ENCODE measurements around the gene ST14. TPM values are rescaled to one million over a fixed set of nuclear protein-coding genes. Genes with fewer than 3 reads are reported as not detected.

Gene ST14
- total and polyA plus RNA-seq, 2 donors (not counting 1 experiment from before 2014, with no cell fraction given): 36.2 to 52.2 TPM

- Mint-ChIP-seq H3K9me3 (ENCODE audit: insufficient read depth) (no peaks in the 10 kb centered on the region), H3K4me3 (no peak overlapping the region), H3K4me1 (no peaks in the 10 kb centered on the region), H3K27ac (no peak overlapping the region), H3K27me3 (no peaks in the 10 kb centered on the region)
- no peak overlapping the region for H3K9ac ChIP-seq (ENCODE audit: low read length)
- DNase-seq: no peak
- no peaks in the 10 kb centered on the region for H3K4me1 ChIP-seq (ENCODE audit: control insufficient read depth in 2 of 2, insufficient read depth in 2 of 2, low read length in 2 of 2)
- H4K20me1 ChIP-seq (ENCODE audit: control insufficient read depth, insufficient read depth, low read length, poor library complexity, severe bottlenecking): peaks cover 36% of the 10 kb centered on the region
- H2AFZ ChIP-seq (ENCODE audit: insufficient read depth, low read depth, low read length, poor library complexity, severe bottlenecking): no peak overlapping the region
- peaks cover 5 to 63% of the 10 kb centered on the region in 2 experiments for H3K36me3 ChIP-seq (replicated peaks in 1 of 2; ENCODE audit: control extremely low read depth in 1 of 2, control insufficient read depth in 1 of 2, extremely low read depth in 1 of 2, insufficient read depth in 2 of 2, low read length in 1 of 2)
- H3K4me2 ChIP-seq (replicated peaks; ENCODE audit: low read depth, low read length, poor library complexity, severe bottlenecking): no peak overlapping the region
- POLR2A ChIA-PET: interaction anchor here (1.2 kb wide), 1 partner anchor 19 kb away, joined by 3 read pairs; no protein-coding TSS in a partner anchor
- 100% methylated on average over 2 of the region's 13 CpGs for WGBS (ENCODE audit: insufficient coverage)
- CTCF ChIA-PET: interaction anchor here (0.8 to 0.9 kb wide), 2 partner anchors 74 to 216 kb away, joined by 3 to 4 read pairs; no protein-coding TSS in a partner anchor
- H3K4me3 ChIP-seq (ENCODE audit: control extremely low read depth in 1 of 5, extremely low read depth in 1 of 5, insufficient read depth in 1 of 5, low read depth in 2 of 5, low read length in 4 of 5): no peak overlapping the region
- no peaks in the 10 kb centered on the region for H3K27me3 ChIP-seq (replicated peaks in 1 of 4; ENCODE audit: control extremely low read depth in 1 of 4, control insufficient read depth in 3 of 4, insufficient read depth in 4 of 4, low read length in 3 of 4)
- no peak overlapping the region for H3K27ac ChIP-seq (ENCODE audit: low read length in 2 of 2)
- TF ChIP-seq EZH2 (IDR thresholded peaks at IDR 0.05; ENCODE audit: borderline replicate concordance, insufficient read depth, low read depth, low read length, poor library complexity, severe bottlenecking) (no peak), CTCF (IDR thresholded peaks at IDR 0.05) (no peak)
- no peak for ATAC-seq (ENCODE audit: low read depth)
- no peaks in the 10 kb centered on the region for H3K9me3 ChIP-seq (ENCODE audit: control extremely low read depth in 1 of 3, control insufficient read depth in 2 of 3, insufficient read depth in 1 of 3, low read length in 2 of 3)
- intact Hi-C loops (cut with micrococcal nuclease): no loop called here
- peaks cover 5% of the 10 kb centered on the region for H3K79me2 ChIP-seq (ENCODE audit: control insufficient read depth, insufficient read depth, low read length)
These were observed 20.2 kb upstream of the ST14 start for GRCh38 chr11:130139401-130139800.

DNA sequence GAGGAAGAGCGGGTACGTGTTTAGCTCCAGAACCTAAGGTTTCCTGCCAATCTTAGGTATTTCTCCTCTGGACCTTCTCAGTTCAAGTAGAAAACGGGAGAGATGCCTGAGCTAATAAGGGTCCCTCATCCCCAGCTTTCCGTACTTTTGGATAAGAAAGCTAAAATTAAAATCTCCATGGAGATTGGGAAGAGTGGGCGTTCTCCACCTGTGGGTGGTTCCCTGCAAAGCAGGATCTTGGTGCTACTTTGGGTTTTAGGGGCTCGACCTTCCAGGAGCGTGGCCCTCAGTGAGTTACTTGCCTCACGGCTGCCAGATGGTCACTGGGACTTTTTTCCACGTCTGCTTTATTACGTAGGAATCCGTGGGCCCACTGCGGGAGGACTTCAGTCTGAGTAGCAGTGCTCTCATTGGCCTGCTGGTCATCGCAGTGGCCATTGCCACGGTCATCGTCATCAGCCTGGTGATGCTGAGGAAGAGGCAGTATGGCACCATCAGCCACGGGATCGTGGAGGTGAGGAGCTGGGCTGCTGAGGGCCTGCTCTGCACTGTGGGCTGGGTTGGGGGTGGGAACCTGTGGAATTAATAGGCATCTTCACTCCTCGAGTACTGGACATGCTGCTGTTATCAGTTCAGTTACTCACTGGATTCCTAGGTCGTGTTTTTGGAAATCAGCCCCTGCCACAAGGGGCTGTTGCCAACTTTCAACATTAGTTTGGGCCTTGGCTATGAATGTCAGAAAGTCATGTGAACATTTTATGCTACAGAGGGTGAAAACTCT, 17.8 kb upstream of the ST14 start:
- peaks cover 6 to 17% of the 10 kb centered on the region in 2 donors for H3K4me1 ChIP-seq (ENCODE audit: control insufficient read depth in 2 of 2, insufficient read depth in 2 of 2, low read length in 2 of 2)
- no peak overlapping the region for H3K4me2 ChIP-seq (replicated peaks; ENCODE audit: low read depth, low read length, poor library complexity, severe bottlenecking)
- no peak overlapping the region for H2AFZ ChIP-seq (ENCODE audit: insufficient read depth, low read depth, low read length, poor library complexity, severe bottlenecking)
- no peaks in the 10 kb centered on the region for H3K9me3 ChIP-seq (ENCODE audit: control extremely low read depth in 1 of 3, control insufficient read depth in 2 of 3, insufficient read depth in 1 of 3, low read length in 2 of 3)
- peaks cover 18% of the 10 kb centered on the region for H4K20me1 ChIP-seq (ENCODE audit: control insufficient read depth, insufficient read depth, low read length, poor library complexity, severe bottlenecking)
- H3K4me3 ChIP-seq (ENCODE audit: control extremely low read depth in 1 of 5, extremely low read depth in 1 of 5, insufficient read depth in 1 of 5, low read depth in 2 of 5, low read length in 4 of 5): no peak overlapping the region
- no peak overlapping the region for H3K27ac Mint-ChIP-seq
- ATAC-seq (ENCODE audit: low read depth) (no peak), DNase-seq (no peak)
- peaks cover 15% of the 10 kb centered on the region for H3K4me1 Mint-ChIP-seq
- intact Hi-C loops (cut with micrococcal nuclease): no loop called here
- no peak for TF ChIP-seq EZH2 (IDR thresholded peaks at IDR 0.05; ENCODE audit: borderline replicate concordance, insufficient read depth, low read depth, low read length, poor library complexity, severe bottlenecking)
- TF ChIP-seq CTCF (IDR thresholded peaks at IDR 0.05): no peak
- peaks cover 5 to 49% of the 10 kb centered on the region in 2 experiments for H3K36me3 ChIP-seq (replicated peaks in 1 of 2; ENCODE audit: control extremely low read depth in 1 of 2, control insufficient read depth in 1 of 2, extremely low read depth in 1 of 2, insufficient read depth in 2 of 2, low read length in 1 of 2)
- H3K4me3 Mint-ChIP-seq: no peak overlapping the region
- ChIA-PET POLR2A (no interaction called here), CTCF (interaction anchor here (2.0 kb wide), 1 partner anchor 9 kb away, joined by 11 read pairs; no protein-coding TSS in a partner anchor)
- no peaks in the 10 kb centered on the region for H3K79me2 ChIP-seq (ENCODE audit: control insufficient read depth, insufficient read depth, low read length)
- no peaks in the 10 kb centered on the region for H3K9me3 Mint-ChIP-seq (ENCODE audit: insufficient read depth)
- H3K9ac ChIP-seq (ENCODE audit: low read length): no peak overlapping the region
- no peaks in the 10 kb centered on the region for H3K27me3 Mint-ChIP-seq
- no peak overlapping the region for H3K27ac ChIP-seq (ENCODE audit: low read length in 2 of 2)
- H3K27me3 ChIP-seq (replicated peaks in 1 of 4; ENCODE audit: control extremely low read depth in 1 of 4, control insufficient read depth in 3 of 4, insufficient read depth in 4 of 4, low read length in 3 of 4): no peaks in the 10 kb centered on the region
- WGBS (ENCODE audit: insufficient coverage): 96% methylated on average over 17 of the region's 19 CpGs
